ENCODE data around the gene CTDSPL2.

GRCh38 chr15:44471885-44472455 is 44.5 kb downstream of the CTDSPL2 start:
- TF ChIP-seq POLR2A (IDR thresholded peaks at IDR 0.05; ENCODE audit: control extremely low read depth in 1 of 2, low read depth in 2 of 2, low read length in 2 of 2): no peak
- TF ChIP-seq CTCF (IDR thresholded peaks at IDR 0.05; ENCODE audit: control extremely low read depth in 1 of 3, insufficient read depth in 1 of 3, low read depth in 1 of 3, low read length in 3 of 3): no peak
- no peak for TF ChIP-seq GTF2F1 (IDR thresholded peaks at IDR 0.05; ENCODE audit: borderline replicate concordance, low read depth, low read length)
- no peak for TF ChIP-seq CBX5 (IDR thresholded peaks at IDR 0.05; ENCODE audit: low read depth, low read length)
- TF ChIP-seq HDAC2 (IDR thresholded peaks at IDR 0.05; ENCODE audit: borderline replicate concordance in 1 of 2, low read depth in 2 of 2, low read length in 2 of 2): no peak
- no peak for TF ChIP-seq BACH1 (IDR thresholded peaks at IDR 0.05; ENCODE audit: low read length)
